Stimulated activated CD8-positive, alpha-beta memory T cell treated with anti-CD3 and anti-CD28 coated beads, Interleukin-15, amount 100 ng/mL, for 4 hours (primary cell): Measurements from ENCODE around the gene SLC35F6.
"Not testable (repeated sequence)": the region's sequence is repeated elsewhere in the genome, so short reads cannot be mapped to it uniquely, and the experiment has no call there.

Source experiments
- DNase-seq, 2 donors: peaks; one replicate each; pipeline ENCODE4 v3.0.0-alpha.2; 2020; ENCODE audit warnings: low read depth in 2 of 2

The SLC35F6 gene

GRCh38 chr2:26756337-26756736 is 7.7 kb upstream of the SLC35F6 start:
- no peak for DNase-seq

- no peak for DNase-seq
Observed at GRCh38 chr2:26757873-26758789, 6.0 kb upstream of the SLC35F6 start.

- DNase-seq, result no peak
Observed at GRCh38 chr2:26758790-26759321, 5.2 kb upstream of the SLC35F6 start.

- no peak for DNase-seq
Observed at GRCh38 chr2:26759845-26760244, 4.2 kb upstream of the SLC35F6 start.

GRCh38 chr2:26760991-26761390 is 3.1 kb upstream of the SLC35F6 start:
- DNase-seq, result not testable (repeated sequence)

GRCh38 chr2:26763019-26763418 is 1.1 kb upstream of the SLC35F6 start:
- DNase-seq, result no peak

GRCh38 chr2:26764906-26765305 is 822 bp downstream of the SLC35F6 start:
- DNase-seq, result no peak

- DNase-seq, result no peak
Observed at GRCh38 chr2:26765475-26766200, 1.6 kb downstream of the SLC35F6 start.

- DNase-seq, result no peak
Observed at GRCh38 chr2:26767129-26767528, 3.0 kb downstream of the SLC35F6 start.

GRCh38 chr2:26767894-26768487 is 3.9 kb downstream of the SLC35F6 start:
- no peak for DNase-seq

GRCh38 chr2:26768759-26769088 is 4.6 kb downstream of the SLC35F6 start:
- no peak for DNase-seq

GRCh38 chr2:26769089-26769761 is 5.1 kb downstream of the SLC35F6 start:
- peak in 1 of 2 donors; percentile 25 for DNase-seq

GRCh38 chr2:26770986-26771586 is 7.0 kb downstream of the SLC35F6 start:
- no peak for DNase-seq

- no peak for DNase-seq
Observed at GRCh38 chr2:26772064-26773001, 8.2 kb downstream of the SLC35F6 start.

GRCh38 chr2:26776195-26776800 is 12.2 kb downstream of the SLC35F6 start:
- no peak for DNase-seq

GRCh38 chr2:26778098-26778497 is 14.0 kb downstream of the SLC35F6 start:
- DNase-seq, result no peak

GRCh38 chr2:26778507-26778906 is 14.4 kb downstream of the SLC35F6 start:
- no peak for DNase-seq

- DNase-seq, result no peak
Observed at GRCh38 chr2:26780203-26780760, 16.2 kb downstream of the SLC35F6 start.

- no peak for DNase-seq
Observed at GRCh38 chr2:26782876-26783704, 19.0 kb downstream of the SLC35F6 start.
